VCaP (cell line): ENCODE data around the gene MAPK11.

ENCODE experiments used
- H3K27ac ChIP-seq: fragments of 450-650 bp; 2 replicates; pipeline ENCODE4 v1.5.1; 2017
- CTCF ChIP-seq: fragments of 450-650 bp; conservative IDR thresholded peaks from 2 replicates; pipeline ENCODE4 v1.5.1; 2017; ENCODE audit warnings: mild to moderate bottlenecking, moderate library complexity

MAPK11 gene

DNA sequence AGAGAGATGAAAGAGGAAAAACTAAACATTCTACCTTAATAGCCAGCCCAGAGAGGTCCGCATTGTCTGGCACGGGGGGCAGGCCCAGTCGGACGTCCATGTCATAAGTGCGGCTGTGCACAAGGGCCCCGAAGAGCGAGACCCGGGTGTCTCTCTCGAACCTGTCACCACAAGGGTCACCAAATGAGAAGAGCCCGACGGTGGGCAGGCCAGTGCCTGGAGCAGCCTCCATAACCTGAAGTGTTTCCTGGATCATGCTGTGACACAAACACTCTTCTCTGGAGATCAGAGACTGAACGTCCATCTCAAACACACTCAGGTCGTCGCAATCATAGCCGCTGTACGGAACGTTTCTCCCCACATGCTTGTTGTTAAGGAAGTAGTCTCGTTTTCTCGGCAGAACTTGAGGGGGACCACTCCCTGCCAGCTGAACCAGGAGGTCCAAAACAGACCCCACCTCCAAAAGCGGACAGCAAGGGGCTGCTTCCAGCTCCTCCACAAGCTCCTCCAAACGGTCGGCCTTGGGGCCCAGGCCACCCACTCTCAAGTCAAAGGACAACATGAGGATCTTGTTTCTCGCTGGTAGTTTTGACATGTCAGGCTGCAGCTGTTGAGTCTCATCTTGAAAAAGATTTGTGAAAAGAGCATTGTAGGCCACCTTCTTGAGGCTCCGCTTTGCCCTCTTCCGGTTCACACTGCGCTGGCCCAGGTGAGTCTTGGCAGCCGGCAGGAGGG lies 26.3 kb downstream of the MAPK11 start:
- no peak for TF ChIP-seq CTCF
- peak overlapping the region; percentile 80 for H3K27ac ChIP-seq

GRCh38 chr22:50242406-50242949 lies 27.7 kb downstream of the MAPK11 start:
- no peak for TF ChIP-seq CTCF
- peak overlapping the region; percentile 80; the same call in 1 of the 2 replicates for H3K27ac ChIP-seq

GRCh38 chr22:50238755-50239154 lies 31.4 kb downstream of the MAPK11 start:
- no peak for TF ChIP-seq CTCF
- H3K27ac ChIP-seq = no peak overlapping the region

GRCh38 chr22:50236731-50237409 lies 33.3 kb downstream of the MAPK11 start:
- peak; percentile 71 for TF ChIP-seq CTCF
- no peak overlapping the region for H3K27ac ChIP-seq

GRCh38 chr22:50233223-50233622 lies 37.0 kb downstream of the MAPK11 start:
- no peak overlapping the region for H3K27ac ChIP-seq
- TF ChIP-seq CTCF = no peak

DNA sequence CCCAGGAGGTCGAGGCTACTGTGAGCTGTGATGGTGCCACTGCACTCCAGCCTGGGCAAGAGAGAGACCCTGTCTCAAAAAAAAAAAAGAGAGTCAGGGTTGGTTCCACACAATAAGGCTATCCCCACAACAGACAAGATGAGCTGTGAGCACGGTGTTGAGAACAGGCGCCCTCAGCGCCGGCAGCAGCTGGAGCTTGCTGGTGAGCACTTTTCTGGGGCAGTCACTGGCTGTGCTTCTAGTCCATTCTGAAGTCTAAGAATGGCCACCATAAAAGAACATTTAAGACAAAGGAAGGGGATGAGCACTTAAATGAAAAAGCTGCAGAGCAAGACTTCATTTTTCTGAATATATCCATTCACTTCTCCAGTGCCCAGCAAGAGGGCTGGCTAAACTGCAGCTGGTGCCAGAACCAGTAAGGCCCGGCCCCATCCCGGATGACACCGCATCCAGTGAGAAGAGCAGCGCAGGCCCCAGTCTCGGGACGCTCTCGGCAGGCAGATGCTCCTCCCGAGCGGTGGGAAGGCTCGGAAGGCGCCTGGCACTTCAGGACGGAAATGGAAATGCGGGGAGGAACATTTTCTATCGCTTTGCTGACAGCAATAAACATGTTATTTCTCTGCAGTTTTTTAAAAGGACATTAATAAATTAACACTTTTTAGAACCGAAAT lies 37.6 kb downstream of the MAPK11 start:
- no peak for TF ChIP-seq CTCF
- H3K27ac ChIP-seq = no peak overlapping the region

- TF ChIP-seq CTCF = no peak
Measured at GRCh38 chr22:50229370-50229769, 40.8 kb downstream of the MAPK11 start.

More at GRCh38 chr22:50229370-50229769, 40.8 kb downstream of the MAPK11 start:
- no peak overlapping the region for H3K27ac ChIP-seq
